Activated T-helper 17 cell treated with anti-CD3 and anti-CD28 coated beads, Interleukin-2, amount 50 U/mL, for 72 hours (primary cell): Measurements from ENCODE around the gene CCDC149. TPM values are rescaled to one million over a fixed set of nuclear protein-coding genes. Genes with fewer than 3 reads are reported as not detected.

Experiments used
- ATAC-seq: fragments of 150-1000 bp; cut with Tn5 transposase; replicated peaks from 2 replicates; pipeline ENCODE4 v1.10.0; 2021; ENCODE audit warnings: mild to moderate bottlenecking, moderate library complexity
- H3K27ac Mint-ChIP-seq: one replicate; pipeline ENCODE4 v1.8.0; 2022; ENCODE audit warnings: mixed read lengths
- H3K27me3 Mint-ChIP-seq: one replicate; pipeline ENCODE4 v1.8.0; 2022; ENCODE audit warnings: mixed read lengths
- H3K36me3 Mint-ChIP-seq: one replicate; pipeline ENCODE4 v1.8.0; 2022; ENCODE audit warnings: low read depth, mild to moderate bottlenecking, mixed read lengths
- H3K4me1 Mint-ChIP-seq: one replicate; pipeline ENCODE4 v1.8.0; 2022; ENCODE audit warnings: mixed read lengths
- H3K4me3 Mint-ChIP-seq: one replicate; pipeline ENCODE4 v1.8.0; 2022; ENCODE audit warnings: mild to moderate bottlenecking, mixed read lengths
- H3K9me3 Mint-ChIP-seq: one replicate; pipeline ENCODE4 v1.8.0; 2022; ENCODE audit warnings: mixed read lengths
- total RNA-seq, 2 donors: library from RNA; stranded (reverse); gene quantifications; one replicate each; pipeline ENCODE4 v1.2.3, GENCODE V29; 2022

Gene CCDC149
- total RNA-seq, 2 donors from 2014 or later = not detected

GRCh38 chr4:24853142-24853541 is 59.7 kb downstream of the CCDC149 start:
- no peak for ATAC-seq
- no peaks in the 10 kb centered on the region for H3K36me3 Mint-ChIP-seq
- H3K4me3 Mint-ChIP-seq = no peak overlapping the region
- H3K9me3 Mint-ChIP-seq = no peaks in the 10 kb centered on the region
- no peaks in the 10 kb centered on the region for H3K4me1 Mint-ChIP-seq
- H3K27me3 Mint-ChIP-seq = peaks cover 18% of the 10 kb centered on the region
- H3K27ac Mint-ChIP-seq = no peak overlapping the region

- ATAC-seq = no peak
- Mint-ChIP-seq H3K27ac (no peak overlapping the region), H3K27me3 (peaks cover 14% of the 10 kb centered on the region), H3K4me1 (no peaks in the 10 kb centered on the region), H3K9me3 (no peaks in the 10 kb centered on the region), H3K36me3 (no peaks in the 10 kb centered on the region), H3K4me3 (no peak overlapping the region)
These were observed 62.2 kb downstream of the CCDC149 start for GRCh38 chr4:24850674-24851073.

- Mint-ChIP-seq H3K27me3 (peaks cover 11% of the 10 kb centered on the region), H3K27ac (no peak overlapping the region), H3K36me3 (no peaks in the 10 kb centered on the region), H3K4me3 (no peak overlapping the region), H3K4me1 (no peaks in the 10 kb centered on the region), H3K9me3 (no peaks in the 10 kb centered on the region)
- ATAC-seq = no peak
These were observed 63.1 kb downstream of the CCDC149 start for GRCh38 chr4:24849756-24850155.

GRCh38 chr4:24849351-24849750 is 63.5 kb downstream of the CCDC149 start:
- no peak for ATAC-seq
- H3K4me1 Mint-ChIP-seq = no peaks in the 10 kb centered on the region
- no peak overlapping the region for H3K27ac Mint-ChIP-seq
- no peaks in the 10 kb centered on the region for H3K36me3 Mint-ChIP-seq
- H3K9me3 Mint-ChIP-seq = no peaks in the 10 kb centered on the region
- peaks cover 9% of the 10 kb centered on the region for H3K27me3 Mint-ChIP-seq
- H3K4me3 Mint-ChIP-seq = no peak overlapping the region

- ATAC-seq = no peak
- no peaks in the 10 kb centered on the region for H3K27me3 Mint-ChIP-seq
- no peak overlapping the region for H3K4me3 Mint-ChIP-seq
- no peaks in the 10 kb centered on the region for H3K9me3 Mint-ChIP-seq
- no peak overlapping the region for H3K27ac Mint-ChIP-seq
- H3K36me3 Mint-ChIP-seq = no peaks in the 10 kb centered on the region
- no peaks in the 10 kb centered on the region for H3K4me1 Mint-ChIP-seq
These were observed 66.1 kb downstream of the CCDC149 start for GRCh38 chr4:24846716-24847115.

- Mint-ChIP-seq H3K27me3 (no peaks in the 10 kb centered on the region), H3K36me3 (no peaks in the 10 kb centered on the region), H3K4me3 (no peak overlapping the region), H3K27ac (no peak overlapping the region), H3K4me1 (no peaks in the 10 kb centered on the region), H3K9me3 (no peaks in the 10 kb centered on the region)
- no peak for ATAC-seq
These were observed 66.9 kb downstream of the CCDC149 start for GRCh38 chr4:24845902-24846301.

GRCh38 chr4:24845132-24845531 is 67.7 kb downstream of the CCDC149 start:
- no peak for ATAC-seq
- H3K27me3 Mint-ChIP-seq = no peaks in the 10 kb centered on the region
- no peak overlapping the region for H3K27ac Mint-ChIP-seq
- no peaks in the 10 kb centered on the region for H3K4me1 Mint-ChIP-seq
- H3K36me3 Mint-ChIP-seq = no peaks in the 10 kb centered on the region
- H3K4me3 Mint-ChIP-seq = no peak overlapping the region
- H3K9me3 Mint-ChIP-seq = no peaks in the 10 kb centered on the region

- no peak overlapping the region for H3K4me3 Mint-ChIP-seq
- no peak for ATAC-seq
- no peaks in the 10 kb centered on the region for H3K9me3 Mint-ChIP-seq
- no peak overlapping the region for H3K27ac Mint-ChIP-seq
- no peaks in the 10 kb centered on the region for H3K27me3 Mint-ChIP-seq
- no peaks in the 10 kb centered on the region for H3K36me3 Mint-ChIP-seq
- no peaks in the 10 kb centered on the region for H3K4me1 Mint-ChIP-seq
These were observed 69.7 kb downstream of the CCDC149 start for GRCh38 chr4:24843096-24843495.

GRCh38 chr4:24842356-24842755 is 70.5 kb downstream of the CCDC149 start:
- Mint-ChIP-seq H3K27me3 (no peaks in the 10 kb centered on the region), H3K9me3 (no peaks in the 10 kb centered on the region), H3K4me3 (no peak overlapping the region), H3K36me3 (no peaks in the 10 kb centered on the region), H3K27ac (no peak overlapping the region), H3K4me1 (no peaks in the 10 kb centered on the region)
- no peak for ATAC-seq

GRCh38 chr4:24840826-24841543 is 71.9 kb downstream of the CCDC149 start:
- H3K4me3 Mint-ChIP-seq = no peak overlapping the region
- ATAC-seq = no peak
- no peak overlapping the region for H3K27ac Mint-ChIP-seq
- no peaks in the 10 kb centered on the region for H3K36me3 Mint-ChIP-seq
- no peaks in the 10 kb centered on the region for H3K4me1 Mint-ChIP-seq
- H3K27me3 Mint-ChIP-seq = no peaks in the 10 kb centered on the region
- no peaks in the 10 kb centered on the region for H3K9me3 Mint-ChIP-seq

GRCh38 chr4:24840362-24840761 is 72.5 kb downstream of the CCDC149 start:
- no peak overlapping the region for H3K27ac Mint-ChIP-seq
- no peak for ATAC-seq
- no peaks in the 10 kb centered on the region for H3K9me3 Mint-ChIP-seq
- no peaks in the 10 kb centered on the region for H3K4me1 Mint-ChIP-seq
- H3K36me3 Mint-ChIP-seq = no peaks in the 10 kb centered on the region
- no peak overlapping the region for H3K4me3 Mint-ChIP-seq
- no peaks in the 10 kb centered on the region for H3K27me3 Mint-ChIP-seq

- H3K4me1 Mint-ChIP-seq = no peaks in the 10 kb centered on the region
- H3K27me3 Mint-ChIP-seq = no peaks in the 10 kb centered on the region
- ATAC-seq = no peak
- H3K9me3 Mint-ChIP-seq = no peaks in the 10 kb centered on the region
- no peak overlapping the region for H3K27ac Mint-ChIP-seq
- no peak overlapping the region for H3K4me3 Mint-ChIP-seq
- no peaks in the 10 kb centered on the region for H3K36me3 Mint-ChIP-seq
These were observed 75.1 kb downstream of the CCDC149 start for GRCh38 chr4:24837781-24838180.

GRCh38 chr4:24837336-24837735 is 75.5 kb downstream of the CCDC149 start:
- no peaks in the 10 kb centered on the region for H3K9me3 Mint-ChIP-seq
- H3K4me3 Mint-ChIP-seq = no peak overlapping the region
- H3K36me3 Mint-ChIP-seq = no peaks in the 10 kb centered on the region
- no peaks in the 10 kb centered on the region for H3K27me3 Mint-ChIP-seq
- no peaks in the 10 kb centered on the region for H3K4me1 Mint-ChIP-seq
- no peak overlapping the region for H3K27ac Mint-ChIP-seq
- no peak for ATAC-seq

GRCh38 chr4:24836661-24837242 is 76.1 kb downstream of the CCDC149 start:
- ATAC-seq = no peak
- Mint-ChIP-seq H3K4me3 (no peak overlapping the region), H3K9me3 (no peaks in the 10 kb centered on the region), H3K27ac (no peak overlapping the region), H3K4me1 (no peaks in the 10 kb centered on the region), H3K36me3 (no peaks in the 10 kb centered on the region), H3K27me3 (no peaks in the 10 kb centered on the region)

- Mint-ChIP-seq H3K4me1 (no peaks in the 10 kb centered on the region), H3K9me3 (no peaks in the 10 kb centered on the region), H3K4me3 (no peak overlapping the region), H3K36me3 (no peaks in the 10 kb centered on the region), H3K27ac (no peak overlapping the region), H3K27me3 (no peaks in the 10 kb centered on the region)
- no peak for ATAC-seq
These were observed 77.1 kb downstream of the CCDC149 start for GRCh38 chr4:24835696-24836095.
